GM18498 (cell line): ENCODE data around the gene RACGAP1.

Source experiments
- ATAC-seq: cut with Tn5 transposase; IDR thresholded peaks from one replicate; pipeline ENCODE4 v1.9.1; 2021; ENCODE audit warnings: mild to moderate bottlenecking, moderate library complexity; ENCODE audit not compliant: unreplicated experiment

Gene RACGAP1

DNA sequence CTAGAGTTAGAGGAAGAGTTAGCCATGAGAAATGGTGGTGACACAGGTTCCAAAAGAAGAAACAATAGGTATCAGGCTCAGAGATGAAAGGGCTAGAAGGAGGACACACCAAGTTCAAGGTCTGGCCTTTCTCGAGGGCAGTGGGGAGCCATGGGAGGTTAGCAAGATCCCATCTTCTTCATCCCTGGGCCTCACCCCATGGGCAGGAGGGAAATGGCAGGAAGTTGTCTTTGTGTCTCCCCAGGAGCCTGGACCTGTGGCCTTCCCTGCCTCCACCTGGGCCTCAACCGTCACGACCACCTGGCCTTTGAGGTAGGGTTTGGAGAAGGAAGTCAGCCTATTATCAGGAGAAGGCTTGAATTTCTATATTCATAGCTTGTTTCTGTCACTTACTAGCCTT, 80.6 kb downstream of the RACGAP1 start:
- ATAC-seq, result no peak

DNA sequence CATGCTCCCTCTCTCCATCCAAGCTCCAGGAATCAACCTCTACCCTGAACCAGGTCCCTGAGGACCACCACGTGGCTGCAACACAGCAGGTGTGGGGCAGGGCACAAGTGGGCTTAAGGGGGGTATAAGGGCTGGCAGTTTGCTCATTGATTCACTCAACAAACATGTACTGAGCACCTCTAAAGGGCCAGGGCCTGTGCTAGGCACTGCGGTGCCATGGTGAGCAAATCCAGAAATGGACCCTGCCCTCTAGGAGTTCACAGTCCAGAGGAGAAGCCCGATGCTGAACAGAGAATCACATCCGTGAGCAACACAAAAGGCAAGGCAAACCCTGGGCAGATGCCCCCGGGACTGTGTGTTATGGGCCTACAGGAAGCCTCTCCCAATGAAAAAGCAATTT, 81.2 kb downstream of the RACGAP1 start:
- no peak for ATAC-seq

DNA sequence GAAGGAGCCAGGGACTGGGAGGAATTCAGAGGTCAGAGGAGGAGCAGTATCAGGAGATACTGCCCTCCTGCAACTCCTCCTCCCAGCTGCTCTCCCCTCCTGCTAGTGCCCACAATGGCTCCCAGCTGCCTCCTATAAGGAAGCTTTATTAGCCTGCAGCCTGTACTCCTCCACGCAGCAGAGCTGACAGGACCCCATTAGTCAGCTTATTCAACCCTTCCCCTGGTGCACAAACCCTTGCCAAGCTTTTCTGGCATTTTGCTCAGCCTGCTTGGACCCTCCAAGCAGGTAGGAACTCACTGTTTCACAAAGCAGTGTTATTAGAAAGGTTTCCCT, 81.7 kb downstream of the RACGAP1 start:
- no peak for ATAC-seq

DNA sequence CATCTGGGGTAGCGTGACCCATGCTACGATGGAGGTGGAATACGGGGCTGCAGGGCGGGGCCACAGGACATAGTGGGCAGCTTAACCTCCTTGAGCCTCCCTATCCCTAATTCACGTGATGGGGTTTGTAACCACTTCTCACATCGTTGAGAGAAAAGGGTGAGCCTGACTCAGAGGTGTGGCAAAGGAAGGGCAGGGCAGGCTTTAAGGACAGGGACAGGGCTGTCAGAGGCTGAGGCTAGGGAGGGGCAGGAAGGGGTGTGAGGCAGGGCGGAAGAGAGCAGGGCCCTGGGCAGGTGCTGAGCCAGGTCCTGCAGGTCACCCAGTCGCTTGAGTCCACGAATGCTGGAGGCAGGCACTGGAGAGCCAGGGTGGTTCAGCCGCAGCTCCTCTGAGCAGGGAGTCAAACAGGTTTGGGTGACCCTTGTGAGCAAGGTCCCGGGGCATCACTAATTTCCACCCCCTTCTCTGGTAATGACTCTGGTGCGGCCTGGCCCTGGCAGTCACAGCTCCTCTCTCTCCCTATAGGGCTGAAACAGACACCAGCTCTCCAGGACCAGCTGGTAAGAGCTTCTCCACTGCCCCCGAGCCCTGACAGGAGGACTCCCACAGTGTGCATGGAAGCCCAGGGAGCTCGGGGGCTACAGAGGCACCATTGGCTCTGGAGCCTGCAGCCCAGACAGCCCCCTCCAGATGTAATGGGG, 82.2 kb downstream of the RACGAP1 start:
- ATAC-seq, result no peak

DNA sequence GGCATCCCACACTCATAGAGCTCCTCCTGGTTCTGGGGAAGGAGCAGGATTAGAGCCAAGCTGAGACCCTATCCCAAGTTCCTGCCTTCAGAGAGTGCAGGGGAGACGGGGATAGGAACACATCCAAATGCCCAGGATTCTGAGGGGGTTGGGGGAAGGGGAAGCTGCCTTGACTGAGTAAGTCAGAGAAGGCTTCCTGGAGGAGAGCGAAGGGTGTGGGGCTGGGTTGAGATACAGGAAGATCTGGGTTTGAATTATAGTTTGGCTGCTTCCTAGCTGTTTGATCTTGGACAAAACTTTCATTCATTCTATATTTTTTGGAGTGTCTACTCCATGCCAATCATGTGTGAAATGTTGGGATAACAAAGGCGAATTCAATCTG, 82.8 kb downstream of the RACGAP1 start:
- no peak for ATAC-seq

DNA sequence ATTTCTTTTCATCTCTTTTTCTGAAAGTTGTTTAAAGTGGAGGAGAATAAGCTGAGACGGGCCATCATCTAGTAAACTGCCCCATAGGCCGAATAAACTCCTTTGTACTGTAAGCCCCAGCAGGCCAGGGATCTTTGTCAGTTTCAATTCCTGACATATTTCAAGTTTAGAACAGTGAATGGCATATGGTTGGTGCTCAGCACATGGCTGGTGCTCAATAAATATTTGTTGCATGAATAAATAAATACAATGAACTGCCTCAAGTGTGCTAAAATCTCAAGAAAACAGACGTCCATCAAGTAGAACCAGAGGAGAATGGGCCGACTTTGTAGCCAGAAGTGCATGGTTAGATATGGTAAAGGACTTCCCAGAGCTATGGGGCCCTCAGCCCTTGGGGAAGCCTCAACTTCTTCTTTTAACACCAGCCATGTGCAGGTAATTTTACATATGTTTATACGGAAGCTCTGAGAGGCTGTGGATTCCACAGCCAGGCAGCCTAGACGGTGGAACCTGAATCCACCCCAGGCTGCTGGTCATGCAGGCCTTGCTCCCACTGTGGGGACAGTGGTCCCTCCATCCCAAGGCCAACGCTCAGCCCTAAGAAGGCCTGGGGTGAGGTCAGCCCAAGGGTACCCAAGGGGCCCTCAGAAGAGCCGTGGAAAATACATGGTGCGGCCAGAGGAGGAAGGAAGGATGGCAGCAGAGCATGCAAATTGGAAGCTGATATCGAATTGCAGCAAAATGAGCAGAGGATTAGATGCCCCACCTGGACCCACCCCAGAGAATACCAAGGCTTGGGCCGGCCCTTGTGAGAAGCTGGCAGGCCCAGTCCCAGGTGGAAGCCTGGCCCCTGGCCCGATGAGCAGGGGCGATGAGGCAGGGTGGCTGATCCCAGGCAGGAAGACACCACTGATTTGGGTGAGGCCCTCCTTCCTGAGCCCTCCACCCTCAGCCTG, 83.5 kb downstream of the RACGAP1 start:
- ATAC-seq, result no peak

DNA sequence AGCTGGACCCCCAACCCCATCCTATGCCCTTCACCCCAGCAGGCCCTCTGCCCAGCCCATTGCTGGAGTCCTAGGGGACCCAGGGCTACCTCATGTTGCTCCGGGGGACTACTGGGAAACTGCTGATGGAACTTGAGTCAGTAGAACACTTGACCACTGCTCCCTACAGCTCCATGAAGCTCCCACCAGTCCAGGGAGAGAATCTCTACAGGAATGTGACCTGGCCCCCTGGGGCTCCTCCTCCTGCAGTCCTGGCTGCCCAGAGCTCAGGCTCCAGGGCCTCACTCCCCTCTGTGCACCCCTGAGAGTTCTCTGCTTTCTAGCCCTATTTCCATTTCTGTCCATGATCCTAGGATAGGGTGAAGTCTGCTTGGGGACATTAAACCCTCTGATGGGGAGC, 85.6 kb downstream of the RACGAP1 start:
- ATAC-seq, result no peak

DNA sequence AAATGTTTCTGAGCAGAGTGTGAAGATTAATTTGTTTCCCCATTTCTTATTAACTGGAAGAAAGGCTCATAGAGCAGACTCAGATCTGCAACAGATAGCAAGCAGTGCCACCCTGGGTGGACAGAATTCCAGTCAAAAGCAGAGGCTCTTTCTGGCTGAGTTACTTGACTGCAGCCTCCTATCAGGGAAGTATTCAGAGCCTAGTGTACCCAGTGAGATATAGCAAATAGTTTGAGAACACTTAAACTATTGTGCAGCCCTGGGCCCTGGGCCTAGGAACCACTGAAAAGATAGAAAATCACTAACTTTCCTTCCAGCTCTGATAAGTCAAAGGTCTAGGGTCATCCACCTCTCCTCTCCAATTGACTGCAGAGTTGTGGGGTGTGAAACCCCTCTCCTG, 86.0 kb downstream of the RACGAP1 start:
- ATAC-seq, result no peak
